Stimulated activated CD4-positive, alpha-beta T cell treated with anti-CD3 and anti-CD28 coated beads, TNF-alpha, amount 100 ng/mL, for 24 hours (primary cell): Measurements from ENCODE around the gene KIF16B.
"Not testable (repeated sequence)": the region's sequence is repeated elsewhere in the genome, so short reads cannot be mapped to it uniquely, and the experiment has no call there.

ENCODE experiments used
- DNase-seq, 3 experiments: peaks; one replicate each; pipeline ENCODE4 v3.0.0-alpha.2; 2020; ENCODE audit warnings: low read depth in 3 of 3

Gene KIF16B

DNA sequence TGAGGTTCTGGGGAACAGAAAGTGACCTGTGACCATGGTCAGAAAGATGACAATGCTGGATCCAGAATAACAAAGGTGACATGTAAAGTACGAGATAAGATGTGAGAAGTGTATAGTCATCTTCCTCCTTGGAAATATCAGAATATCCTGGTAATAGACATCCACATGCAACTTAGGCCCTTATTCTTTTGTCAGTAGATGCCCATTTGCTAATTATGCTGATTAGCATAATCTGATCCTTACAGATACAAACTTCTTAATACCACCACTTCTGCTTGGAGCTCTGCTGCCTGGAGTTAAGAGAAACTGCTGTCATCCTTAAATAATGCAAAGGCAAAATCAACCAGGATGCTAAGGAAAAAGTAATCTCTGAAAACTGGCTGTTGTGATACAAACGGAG, 91.3 kb downstream of the KIF16B start:
- DNase-seq = no peak

DNA sequence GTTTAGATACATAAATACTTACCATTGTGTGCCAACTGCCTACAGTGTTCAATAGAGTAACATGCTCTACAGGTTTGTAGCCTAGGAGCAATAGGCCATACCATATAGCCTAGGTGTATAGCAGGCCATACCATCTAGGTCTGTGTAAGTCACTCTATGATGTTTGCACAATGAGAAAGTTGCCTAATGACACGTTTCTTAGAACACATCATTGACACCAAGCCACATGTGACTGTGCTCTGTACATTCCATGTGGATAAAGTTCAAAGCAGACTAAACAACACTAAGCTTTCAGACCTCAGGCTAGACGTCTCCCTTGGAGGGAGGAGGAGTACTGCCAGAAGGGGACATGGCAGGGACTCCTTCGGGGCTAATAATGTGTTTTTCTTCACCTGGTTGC, 93.6 kb downstream of the KIF16B start:
- DNase-seq = no peak

DNA sequence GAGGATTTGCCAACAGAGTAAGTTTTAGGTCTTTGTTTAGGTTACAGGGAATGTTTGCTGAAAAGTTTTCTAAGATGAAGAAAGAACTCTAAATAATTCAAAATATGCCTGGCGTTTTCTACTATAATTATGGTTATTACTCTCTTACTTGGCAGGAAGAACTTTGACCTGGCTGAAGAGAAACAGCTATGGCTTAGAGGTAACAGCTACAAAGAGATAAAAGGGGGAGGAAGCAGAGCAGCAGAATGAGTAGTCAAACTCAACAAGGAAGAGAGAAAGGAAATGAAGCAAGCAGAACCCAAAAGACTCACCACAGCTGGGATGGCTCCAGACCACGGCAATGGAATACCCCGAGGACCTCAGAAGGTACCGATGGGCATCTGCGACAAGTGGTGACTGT, 95.6 kb downstream of the KIF16B start:
- no peak for DNase-seq

DNA sequence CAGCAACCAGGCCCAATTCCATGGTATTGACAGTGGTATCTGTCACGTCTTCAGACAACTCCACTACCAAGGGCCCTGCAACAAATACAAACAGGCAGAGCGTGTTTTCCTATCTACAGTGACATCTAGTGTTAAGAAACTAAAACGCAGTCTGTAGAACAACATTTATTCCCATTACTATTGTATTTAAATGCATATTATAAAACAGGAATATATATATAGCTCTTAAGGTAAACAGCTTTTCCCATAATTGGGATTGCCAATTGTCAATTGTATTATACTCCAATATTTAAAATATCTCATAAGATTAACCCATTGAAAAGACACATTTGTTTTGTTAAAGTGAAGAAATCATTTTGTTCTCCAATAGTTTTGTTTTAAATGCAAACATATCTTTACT, 97.2 kb downstream of the KIF16B start:
- DNase-seq = no peak

DNA sequence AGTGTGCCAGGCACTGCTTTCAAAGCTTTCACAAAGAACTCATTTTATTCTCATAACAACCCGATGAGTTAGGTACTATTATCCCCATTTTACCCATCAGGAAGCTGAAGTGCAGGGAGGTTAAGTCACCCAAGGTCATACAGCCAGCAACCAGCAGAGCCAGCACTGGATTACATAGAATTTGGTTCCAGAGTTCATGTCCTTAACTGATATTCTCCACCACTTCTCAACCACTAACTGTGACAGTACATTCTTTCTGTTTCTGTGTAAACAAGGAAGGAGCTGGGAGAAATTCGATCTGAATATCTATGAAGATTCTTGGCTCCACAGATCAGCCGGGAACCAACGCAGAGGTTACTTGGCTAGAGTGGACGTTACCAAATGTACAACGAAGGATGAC, 98.0 kb downstream of the KIF16B start:
- DNase-seq = no peak

DNA sequence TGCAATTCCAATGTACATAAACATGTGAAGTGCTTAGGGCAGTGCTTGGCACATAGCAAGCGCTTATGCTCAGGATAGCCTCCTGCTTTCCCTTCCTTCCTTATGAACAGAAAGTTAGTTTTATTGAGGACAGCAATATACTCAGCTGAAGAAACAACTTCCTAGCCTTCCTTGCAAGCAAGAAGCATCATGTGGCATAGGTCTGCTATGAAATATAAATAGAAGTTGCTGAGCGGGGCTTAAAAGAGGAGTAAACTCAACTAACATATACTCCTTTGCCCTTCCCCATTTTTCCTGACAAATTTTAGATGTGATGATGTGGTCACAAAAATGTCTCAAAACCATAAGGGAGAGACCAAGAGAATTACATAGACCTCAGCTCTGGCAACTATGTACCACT, 98.9 kb downstream of the KIF16B start:
- no peak for DNase-seq

DNA sequence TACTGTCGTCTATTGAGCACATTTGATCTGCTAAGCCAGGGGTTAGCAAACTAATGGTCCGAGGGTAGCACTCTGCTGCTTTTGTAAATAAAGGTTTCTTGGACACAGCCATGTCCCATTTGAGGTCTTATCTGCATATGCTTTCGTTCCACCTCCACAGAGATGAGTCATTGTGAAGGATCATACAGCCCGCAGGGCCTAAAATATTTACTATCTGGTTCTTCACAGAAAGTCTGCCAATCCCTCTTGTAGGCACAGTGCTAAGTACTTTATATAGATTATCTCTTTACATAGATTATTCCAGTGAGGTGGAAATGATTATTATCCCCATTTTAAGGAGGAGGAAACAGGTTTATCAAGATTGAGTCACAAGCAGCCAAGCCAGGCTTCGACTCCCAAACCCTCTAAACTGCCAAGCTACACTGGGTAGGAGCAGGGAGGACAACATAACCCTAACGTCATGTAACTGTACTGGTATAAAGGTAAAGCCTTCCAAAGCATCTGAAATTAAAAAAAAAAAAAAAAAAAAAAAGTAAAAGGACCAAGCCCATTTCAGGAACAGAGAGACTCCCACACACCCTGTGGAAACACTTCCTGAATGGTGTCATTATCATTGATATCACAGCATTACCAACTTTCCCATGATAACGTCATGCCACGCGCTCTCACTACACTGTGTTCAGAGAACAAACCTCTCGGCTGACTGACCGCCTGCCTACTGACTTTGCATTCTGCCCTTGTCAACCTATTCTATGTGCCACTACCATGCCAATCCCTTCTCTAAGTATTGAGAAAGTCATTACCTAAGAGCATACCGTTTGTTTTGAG, 101.0 kb downstream of the KIF16B start:
- no peak for DNase-seq

DNA sequence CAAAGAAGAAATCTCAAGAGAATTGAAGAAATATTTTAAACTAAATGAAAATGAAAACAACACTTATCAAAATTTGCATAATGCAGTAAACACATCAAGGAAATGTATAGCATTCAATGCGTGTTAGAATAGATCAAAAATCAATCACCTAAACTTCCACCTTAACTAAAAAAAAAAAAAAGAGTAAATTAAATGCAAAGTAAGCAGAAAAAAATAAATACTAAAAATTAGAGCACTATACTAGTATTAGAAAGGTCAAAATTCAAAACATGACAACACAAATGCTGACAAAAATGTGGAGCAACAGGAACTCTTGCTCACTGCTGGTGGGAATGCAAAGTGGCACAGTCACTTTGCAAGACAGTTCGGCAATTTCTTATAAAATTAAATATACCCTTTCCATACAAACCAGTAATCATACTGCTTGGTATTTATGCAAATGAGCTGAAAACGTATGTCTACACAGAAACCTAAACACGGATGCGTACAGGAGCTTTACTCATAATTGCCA, 103.8 kb downstream of the KIF16B start:
- DNase-seq = no peak

DNA sequence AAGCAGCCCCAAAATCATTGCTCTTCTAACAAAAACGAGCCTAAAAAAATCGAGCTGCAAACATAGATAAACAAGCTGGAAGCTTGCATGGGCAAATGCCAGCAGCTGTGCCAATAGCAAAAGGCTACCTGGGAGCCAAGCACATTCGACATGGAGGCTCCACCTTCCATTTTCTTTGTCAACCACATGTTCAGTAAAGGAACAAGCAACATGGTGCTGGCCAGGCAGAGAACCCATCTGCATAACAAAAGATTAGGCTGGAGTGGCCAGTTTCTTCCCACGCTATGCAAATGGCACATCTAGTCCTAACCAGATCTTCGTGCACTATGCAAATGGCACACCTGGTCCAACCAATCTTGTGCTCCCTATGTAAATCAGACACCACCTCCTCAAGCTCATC, 110.5 kb downstream of the KIF16B start:
- no peak for DNase-seq

DNA sequence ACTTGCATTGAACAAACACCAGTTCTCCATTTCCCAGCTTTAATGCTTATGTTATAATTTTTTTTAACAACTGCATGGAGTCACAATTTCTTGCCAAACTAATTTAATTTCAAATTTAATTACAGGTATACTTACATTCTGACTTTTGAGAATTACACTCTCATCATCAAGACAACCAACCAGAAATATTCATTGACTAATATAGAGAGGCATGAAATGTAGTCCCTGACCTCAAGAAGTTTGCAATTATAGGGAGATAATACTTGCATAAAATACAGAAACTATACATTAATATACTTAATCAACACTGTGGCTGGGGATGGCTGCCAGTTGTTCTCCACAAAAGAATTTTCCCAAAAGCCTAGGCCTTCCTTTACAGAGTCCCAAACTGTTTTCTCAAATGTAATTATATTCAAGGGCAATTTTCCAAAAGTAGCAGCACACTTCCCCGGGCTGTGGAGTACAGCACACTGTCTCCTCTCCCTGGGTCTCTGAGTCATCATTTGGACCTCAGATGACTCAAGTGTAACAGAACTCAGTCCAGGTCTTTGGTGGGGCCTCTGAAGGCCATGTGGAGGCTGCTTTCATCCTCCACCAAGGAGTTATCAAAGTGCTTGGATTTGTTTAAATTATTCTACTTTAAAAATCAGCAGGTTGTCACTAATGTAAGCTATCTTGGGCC, 114.1 kb downstream of the KIF16B start:
- no peak for DNase-seq

DNA sequence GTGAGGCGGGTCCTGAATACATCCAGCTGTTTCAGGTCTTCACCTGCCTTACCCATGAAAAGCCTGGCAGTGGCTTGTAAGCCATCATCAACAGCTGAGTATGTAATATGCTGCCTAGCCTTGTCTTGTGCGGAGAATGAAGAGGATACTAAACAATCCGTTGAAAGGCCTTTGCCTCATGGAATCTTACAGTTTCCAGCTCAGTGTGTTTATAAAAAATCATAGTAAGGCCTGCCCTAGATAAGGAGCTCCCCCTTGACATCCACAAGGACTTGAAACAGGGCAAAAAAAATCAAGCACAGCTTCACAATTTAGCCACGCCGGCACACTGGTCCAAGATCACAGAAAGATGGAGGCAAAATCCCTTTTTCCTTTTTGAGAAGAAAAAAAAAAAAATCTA, 115.7 kb downstream of the KIF16B start:
- no peak for DNase-seq

DNA sequence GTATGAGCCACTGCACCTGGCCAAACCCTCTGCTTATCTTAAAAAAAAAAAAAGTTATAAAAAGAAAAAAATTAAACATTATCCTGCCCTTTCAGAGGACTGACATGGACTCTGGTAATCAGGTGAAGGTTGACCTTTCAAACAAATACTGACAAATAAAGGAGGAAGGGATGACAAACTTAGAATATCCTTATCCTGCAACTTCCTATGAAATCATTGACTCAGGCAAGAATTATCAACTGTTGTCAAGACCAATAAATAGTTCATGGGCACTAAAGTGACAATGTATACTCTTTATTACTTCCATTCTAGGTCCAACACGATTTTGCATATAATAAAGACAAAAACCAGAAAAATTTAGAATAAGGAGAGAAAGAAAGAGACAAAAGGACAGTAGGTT, 117.9 kb downstream of the KIF16B start:
- DNase-seq = no peak

DNA sequence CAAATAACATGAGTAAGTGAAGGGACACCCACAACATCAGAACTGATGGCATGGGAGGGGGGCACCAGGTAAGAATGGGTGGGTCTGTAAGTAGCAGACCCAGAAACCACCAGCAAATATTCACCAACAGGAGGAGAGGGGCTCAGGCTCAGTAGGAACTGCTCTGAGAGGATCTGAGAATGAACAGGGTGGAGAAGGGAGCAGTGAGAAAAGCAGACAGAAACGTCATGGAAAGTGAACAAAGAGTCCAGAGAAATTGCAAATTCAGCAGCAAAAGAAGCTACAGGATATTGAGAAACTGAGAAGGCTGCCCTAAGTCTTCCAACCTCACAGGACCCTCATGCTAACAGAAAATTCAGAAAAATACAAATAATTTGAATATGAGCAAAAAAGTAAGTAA, 121.3 kb downstream of the KIF16B start:
- no peak for DNase-seq

DNA sequence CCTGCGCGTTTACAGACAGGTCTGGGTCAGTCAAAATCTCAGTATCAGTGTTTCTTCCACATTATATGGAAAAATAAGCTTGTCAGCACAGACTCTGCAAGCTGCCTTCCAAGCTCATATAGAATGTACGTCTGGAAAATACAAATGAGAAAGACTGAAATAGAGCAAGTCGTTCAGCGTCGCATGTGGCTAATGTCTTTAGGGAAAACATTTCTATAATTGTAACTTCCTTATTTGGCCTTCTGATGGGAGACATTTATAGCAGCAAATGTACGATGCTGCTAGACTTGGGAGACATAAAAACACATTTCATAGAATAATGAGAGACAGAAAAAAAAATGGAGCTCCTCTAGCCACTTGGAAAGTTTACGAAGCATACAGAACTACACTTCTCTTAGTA, 122.2 kb downstream of the KIF16B start:
- DNase-seq = no peak

DNA sequence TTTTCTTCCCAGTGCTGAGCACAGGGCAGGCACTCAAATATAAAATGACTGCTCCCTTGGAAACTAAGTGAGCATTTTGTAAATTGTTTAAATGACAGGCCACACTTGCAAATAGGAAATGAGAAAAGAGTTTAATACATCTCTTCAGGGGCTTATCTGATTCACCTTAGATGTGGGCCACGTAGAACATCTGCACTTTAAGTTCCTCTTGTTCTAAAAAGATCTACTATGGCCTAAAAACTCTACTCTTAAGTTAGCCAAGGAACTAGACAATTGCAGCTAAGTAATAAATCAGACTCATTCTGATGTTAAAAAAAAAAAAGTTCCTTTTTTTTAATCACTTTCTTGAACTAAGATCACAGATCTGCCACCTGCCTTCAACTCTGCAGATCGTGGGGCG, 126.3 kb downstream of the KIF16B start:
- DNase-seq = no peak

DNA sequence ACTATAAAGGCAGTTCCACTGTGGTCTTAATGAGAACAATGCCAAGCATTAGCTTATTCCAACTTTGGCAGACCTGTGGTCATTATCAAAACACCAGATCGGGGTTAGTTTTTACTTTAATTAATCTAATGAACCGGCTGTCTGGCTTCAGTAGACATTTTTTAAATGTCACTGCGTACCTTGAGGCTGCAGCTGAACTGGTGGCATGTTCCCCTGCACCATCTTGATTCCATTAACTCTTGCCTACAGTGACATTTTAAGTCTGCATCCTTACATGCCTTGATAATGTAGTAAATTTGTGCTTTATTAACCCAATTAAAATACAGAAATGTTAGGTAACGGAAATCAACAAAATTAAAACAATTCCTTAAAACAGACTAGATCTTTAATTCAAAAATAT, 127.0 kb downstream of the KIF16B start:
- DNase-seq = no peak

DNA sequence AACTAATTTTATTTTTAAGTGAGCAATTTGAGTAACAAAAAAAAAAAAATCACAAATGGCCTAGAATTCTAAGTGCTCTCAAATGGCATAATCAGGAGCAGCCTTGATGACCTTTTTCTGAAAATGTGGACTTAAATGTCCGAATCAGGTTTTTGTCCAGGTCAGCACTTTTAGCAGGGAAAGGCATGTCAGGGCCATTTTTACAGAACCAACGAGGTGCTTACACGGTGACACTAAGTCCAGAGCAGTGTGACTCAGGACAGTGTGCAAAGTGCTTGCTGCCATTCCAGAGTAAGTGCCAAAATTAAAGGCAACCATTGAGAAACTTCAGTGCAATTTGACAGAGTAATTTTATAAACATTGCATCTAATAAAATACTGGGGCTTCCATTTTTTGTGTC, 127.8 kb downstream of the KIF16B start:
- no peak for DNase-seq

DNA sequence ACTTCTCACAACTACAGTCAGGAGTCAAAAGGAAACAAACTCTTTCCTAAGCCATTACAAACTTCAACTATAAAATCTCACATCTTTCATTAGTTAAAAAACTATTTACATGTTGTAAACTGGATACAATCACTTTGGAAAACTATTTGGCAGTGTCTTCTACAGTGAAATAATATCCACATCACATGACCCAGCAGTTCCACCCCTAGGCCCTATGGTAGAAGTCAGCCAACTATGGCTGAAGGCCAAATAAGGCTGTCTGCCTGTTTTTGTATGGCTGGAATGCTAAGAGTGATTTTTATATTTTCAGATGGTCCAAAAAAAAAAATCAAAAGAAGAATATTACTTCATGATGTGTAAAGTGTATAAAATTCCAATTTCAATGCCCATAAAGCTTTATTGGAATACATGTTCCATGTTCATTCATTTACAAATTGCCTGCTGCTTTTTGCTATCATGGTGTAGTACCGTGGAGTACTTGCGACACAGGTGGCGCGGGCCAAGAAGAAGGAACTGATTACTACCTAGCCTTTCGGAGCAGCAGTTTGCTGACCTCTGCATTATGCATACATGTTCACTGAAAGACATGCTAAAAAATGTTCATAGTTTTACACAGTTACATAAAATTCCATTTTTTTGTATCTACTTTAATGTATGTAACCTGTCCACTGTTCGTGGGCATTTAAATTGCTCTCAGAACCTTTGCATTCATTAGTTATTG, 129.0 kb downstream of the KIF16B start:
- no peak for DNase-seq

DNA sequence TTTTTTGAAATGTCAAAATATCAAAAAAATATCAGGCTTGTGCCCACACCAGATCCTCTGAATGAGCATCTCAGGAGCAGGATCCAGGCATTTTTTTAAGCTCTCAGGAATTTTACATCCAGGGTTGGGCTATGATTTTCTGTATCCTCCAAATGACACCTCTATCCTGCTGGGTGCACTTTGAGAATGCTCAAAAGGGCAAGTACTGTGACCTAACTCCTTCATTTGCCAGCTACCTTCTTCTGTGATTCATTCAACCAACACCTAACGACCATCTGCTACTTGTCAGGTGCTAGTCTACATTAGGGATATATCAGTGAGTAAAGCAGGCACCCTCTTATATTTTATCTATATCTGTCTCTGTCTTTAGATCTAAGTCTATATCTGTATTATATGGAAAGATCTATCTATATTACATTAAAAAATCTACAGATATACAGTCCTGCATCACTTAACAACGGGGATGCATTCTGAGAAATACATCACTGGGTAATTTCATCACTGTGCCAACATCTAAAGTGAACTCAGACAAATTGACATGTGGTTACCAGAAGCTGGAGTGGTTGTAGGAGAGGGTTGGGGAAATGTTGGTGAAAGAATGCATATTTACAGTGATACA, 131.6 kb downstream of the KIF16B start:
- DNase-seq = no peak

DNA sequence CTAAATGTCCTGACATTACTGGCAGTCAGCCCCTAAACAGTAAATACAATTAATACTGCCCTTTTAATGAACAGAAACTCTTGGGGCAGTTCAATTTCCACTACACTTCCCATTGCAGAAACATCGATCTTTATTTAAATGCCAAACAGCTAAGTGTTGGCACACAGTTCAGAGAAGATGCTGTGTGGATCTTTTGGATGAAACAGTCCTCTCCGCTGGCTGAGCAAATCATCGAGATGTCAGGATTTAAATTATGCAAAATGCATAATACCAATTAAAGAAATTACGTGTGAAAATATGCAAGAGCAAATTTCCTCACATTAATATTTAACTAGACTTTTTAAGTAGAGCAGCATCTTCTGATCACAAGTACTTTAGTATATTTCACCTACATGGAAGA, 132.6 kb downstream of the KIF16B start:
- no peak for DNase-seq

DNA sequence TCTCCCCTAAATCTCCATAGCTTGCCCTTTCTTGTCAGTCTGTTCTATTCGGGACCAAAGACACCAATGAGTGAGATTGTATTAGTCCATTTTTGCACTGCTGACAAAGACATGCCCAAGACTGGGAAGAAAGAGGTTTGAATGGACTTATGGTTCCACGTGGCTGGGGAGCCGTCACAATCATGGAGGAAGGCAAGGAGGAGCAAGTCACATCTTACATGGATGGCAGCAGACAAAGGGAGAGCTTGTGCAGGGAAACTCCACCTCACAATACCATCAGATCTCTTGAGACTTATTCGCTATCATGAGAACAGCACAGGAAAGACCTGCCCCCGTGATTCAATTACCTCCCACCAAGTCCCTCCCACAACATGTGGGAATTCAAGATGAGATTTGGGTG, 133.7 kb downstream of the KIF16B start:
- not testable (repeated sequence) for DNase-seq

DNA sequence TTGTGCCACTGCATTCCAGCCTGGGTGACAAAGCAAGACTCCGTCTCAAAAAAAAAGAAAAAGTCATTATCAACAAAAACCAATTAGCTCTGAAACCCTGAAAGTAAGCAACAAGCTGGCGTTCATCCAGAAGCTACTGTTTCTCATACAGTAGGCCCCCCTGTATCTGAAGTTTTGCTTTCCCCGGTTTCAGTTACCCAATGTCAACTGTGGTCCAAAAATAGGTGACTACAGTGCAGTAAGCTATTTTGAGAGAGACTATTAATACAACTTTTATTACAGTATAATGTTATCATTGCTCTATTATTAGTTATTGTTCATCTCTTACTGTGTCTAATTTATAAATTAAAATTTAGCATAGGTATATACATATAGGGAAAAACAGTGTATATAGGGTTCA, 135.1 kb downstream of the KIF16B start:
- DNase-seq = no peak
